HG03558 (cell line): ENCODE data around the gene TMEM9.
A peak's percentile ranks its signal among the peaks of the same experiment; 100 is the strongest.

Experiments
- ATAC-seq: cut with Tn5 transposase; IDR thresholded peaks from one replicate; pipeline ENCODE4 v1.9.1; 2021; ENCODE audit warnings: moderate number of reproducible peaks; ENCODE audit not compliant: unreplicated experiment; ENCODE audit errors: extremely low read depth

TMEM9 gene

GRCh38 chr1:201154389-201155165 is at the start of gene TMEM9:
Gene TMEM9, minus strand, starts transcription at chr1:201154474. Its CDS starts 551 bp downstream, at chr1:201153923.
- ATAC-seq = peak; percentile 94

- ATAC-seq = no peak
These were observed 44.3 kb upstream of the TMEM9 start for GRCh38 chr1:201198598-201198997.

GRCh38 chr1:201194046-201194445 is 39.8 kb upstream of the TMEM9 start:
- no peak for ATAC-seq

DNA sequence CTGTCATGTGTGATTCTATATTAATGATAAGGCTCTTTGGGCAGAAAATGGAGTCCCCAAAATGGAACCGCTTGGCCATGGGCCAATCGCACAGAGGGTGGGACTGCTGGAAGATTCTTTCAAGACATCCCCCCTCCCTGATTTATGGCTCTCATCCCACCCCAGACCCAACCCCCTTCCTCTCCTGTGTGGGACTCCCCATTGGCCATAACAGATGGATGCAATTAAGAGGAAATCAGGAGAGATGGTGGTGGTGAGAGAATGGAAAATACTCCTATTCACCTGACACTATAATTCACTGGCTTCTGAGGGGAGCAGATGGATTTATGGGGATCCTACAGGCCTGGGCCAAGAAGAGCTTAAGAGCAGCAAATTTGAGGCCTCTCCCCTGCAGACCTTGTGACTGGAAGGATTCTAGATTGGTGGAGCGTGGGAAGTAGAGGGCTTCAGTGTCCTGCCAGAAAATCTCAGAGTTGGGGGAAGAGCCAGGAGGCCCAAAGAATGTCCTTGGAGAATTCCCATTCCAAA is 38.1 kb upstream of the TMEM9 start:
- no peak for ATAC-seq

- ATAC-seq = no peak
These were observed 37.5 kb upstream of the TMEM9 start for GRCh38 chr1:201191653-201192260.

GRCh38 chr1:201190624-201191051 is 36.4 kb upstream of the TMEM9 start, which contains the start of gene IGFN1:
Gene IGFN1, plus strand, starts transcription at chr1:201190824. Its CDS starts 2,470 bp downstream, at chr1:201193294.
- ATAC-seq = no peak

DNA sequence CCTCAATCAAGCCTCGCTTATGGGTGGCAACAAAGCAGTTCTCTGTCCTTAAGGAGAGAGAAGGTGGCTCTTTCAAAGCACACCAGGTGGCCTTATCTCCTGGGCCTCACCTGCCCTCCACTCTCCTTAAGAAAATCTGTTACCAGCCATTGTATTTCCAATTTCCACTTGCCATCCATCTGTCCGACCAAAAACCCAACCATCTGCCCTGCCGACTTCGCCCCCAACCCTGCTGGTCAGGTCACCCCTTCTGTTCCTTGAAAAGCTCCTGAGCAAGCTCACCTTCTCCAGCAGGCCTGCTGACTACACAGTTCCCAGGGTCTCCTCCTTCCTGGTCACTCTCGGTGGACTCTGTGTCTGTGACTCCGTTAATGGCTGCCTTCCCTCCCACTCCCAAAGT is 35.7 kb upstream of the TMEM9 start:
- ATAC-seq = no peak

DNA sequence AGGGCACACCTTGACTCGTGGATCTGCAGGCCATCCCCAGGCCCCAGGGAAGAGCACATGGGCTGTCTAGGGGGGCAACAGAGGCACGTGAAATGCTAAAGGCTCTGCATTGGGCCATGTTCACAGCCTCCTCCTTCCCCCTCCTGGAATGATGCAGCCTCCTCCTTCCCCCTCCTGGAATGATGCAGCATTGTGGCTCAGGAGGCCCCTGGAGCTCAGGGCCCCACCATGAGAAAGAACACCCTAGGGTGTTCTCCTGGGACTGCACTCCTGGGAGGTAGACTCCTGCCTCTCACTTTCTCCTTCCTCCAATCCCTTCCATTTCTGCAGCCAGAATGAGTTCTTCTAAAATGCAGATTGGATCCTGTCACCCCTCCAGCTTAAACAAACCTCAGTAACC is 34.8 kb upstream of the TMEM9 start:
- ATAC-seq = no peak

DNA sequence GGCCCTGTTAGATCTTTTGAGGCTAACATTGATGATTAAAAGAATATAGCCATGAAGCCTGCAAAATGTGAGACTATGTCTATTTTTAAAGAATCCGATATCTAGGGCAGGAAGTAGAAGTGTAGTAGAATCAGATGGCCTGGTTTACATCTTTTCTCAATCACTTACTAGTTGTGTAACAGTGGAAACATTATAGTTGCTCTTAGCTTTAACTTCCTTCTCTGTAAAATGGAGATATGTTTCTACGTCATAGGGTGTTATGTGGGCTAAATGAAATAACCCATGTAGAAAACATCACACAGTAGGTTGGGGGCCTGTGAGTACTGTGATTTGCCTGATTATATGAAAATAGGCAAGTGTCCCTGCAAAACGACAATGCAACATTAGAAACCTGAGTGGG is 31.9 kb upstream of the TMEM9 start:
- no peak for ATAC-seq

DNA sequence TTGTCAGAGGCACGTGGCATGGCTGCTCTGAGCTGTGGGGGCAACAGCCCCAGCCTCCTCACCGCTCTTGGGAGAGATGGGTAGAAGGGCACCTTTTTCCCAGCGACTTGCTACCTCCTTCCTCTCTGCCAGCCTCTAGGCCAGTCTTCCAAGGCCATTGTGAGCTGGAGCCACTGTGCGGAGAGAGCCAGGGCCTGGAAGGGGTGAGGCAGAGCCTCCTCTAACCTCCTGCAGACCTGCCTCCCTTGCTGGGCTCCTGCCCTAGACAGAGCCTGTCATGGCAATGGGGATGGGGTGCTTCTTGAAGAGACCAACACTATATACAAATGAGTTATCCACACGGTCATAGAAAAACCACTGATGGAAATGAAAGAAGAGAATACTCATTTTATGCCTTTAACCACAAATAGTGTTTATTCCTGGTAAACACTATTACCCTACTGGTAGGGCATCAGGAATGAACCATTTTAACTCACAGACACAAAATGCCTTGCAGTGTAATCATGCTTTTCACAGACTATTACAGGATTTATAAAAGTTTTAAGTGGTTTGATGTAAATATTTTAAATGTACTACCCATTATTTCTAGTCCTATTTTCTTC is 31.4 kb upstream of the TMEM9 start:
- ATAC-seq = no peak

DNA sequence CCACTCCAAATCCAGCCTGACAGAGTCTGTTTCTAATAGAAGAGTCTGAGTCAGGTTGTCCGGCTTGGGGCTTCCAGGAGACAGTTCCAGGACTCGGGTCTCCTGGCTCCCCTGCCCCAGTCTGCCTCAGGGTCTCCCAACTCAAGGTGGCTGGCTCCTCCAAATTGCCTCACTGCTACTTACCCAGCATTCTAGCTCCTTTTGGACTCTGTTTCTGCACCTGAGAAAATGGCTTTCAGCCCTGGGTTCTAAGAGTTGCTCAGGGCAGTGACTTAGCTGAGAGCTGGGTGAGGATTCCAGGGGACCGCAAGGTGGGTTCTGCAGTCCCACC is 30.8 kb upstream of the TMEM9 start:
- ATAC-seq = no peak

- no peak for ATAC-seq
These were observed 30.2 kb upstream of the TMEM9 start for GRCh38 chr1:201184307-201185122.

DNA sequence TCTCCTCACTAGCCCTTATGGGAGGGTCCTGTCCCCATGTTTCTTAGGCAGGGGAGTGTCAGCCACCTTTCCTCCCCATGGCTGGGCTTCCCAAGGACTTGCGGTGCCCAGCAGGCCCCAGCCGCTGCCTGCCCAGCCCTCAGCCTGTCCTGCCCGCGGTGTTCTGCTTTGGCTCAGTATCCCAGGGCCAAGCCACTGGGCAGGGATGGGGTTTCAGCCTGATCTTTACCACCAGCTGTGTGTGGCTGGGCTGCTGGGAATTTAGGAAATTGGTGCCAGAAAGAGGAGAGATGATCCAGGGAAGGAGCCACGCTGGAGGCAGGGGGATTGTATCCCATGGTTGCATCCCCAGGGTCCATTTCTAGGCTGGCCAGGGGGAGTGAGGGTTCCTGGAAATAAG is 29.5 kb upstream of the TMEM9 start:
- no peak for ATAC-seq

- no peak for ATAC-seq
These were observed 28.9 kb upstream of the TMEM9 start for GRCh38 chr1:201183209-201183608.

- ATAC-seq = no peak
These were observed 27.5 kb upstream of the TMEM9 start for GRCh38 chr1:201181726-201182125.

- no peak for ATAC-seq
These were observed 27.0 kb upstream of the TMEM9 start for GRCh38 chr1:201181323-201181722.

- ATAC-seq = no peak
These were observed 26.6 kb upstream of the TMEM9 start for GRCh38 chr1:201180901-201181300.

DNA sequence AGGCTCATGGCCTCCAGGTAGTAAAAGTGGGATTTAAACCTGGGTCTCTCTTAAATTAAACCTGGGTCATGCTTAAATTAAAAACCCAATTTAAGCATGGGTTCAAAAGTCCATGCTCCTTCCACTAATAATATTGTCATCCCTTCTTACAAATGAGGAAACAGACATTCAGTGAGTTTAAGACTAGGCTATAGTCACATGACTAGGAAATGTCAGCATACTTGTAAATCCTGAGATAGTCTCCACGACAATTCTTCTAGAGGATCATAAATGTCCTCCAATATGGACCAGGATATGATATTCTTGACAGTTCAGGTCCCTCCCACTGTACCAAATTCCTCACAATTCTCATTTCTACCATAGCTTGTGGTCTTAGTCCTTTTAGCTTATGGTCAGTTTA is 25.9 kb upstream of the TMEM9 start:
- ATAC-seq = no peak

- no peak for ATAC-seq
These were observed 24.4 kb upstream of the TMEM9 start for GRCh38 chr1:201178718-201179117.

- no peak for ATAC-seq
These were observed 22.7 kb upstream of the TMEM9 start for GRCh38 chr1:201176940-201177339.
